ENCODE measurements around the gene SCIMP. TPM values are rescaled to one million over a fixed set of nuclear protein-coding genes. Genes with fewer than 3 reads are reported as not detected.

The SCIMP gene
- polyA plus RNA-seq, 4 donors, result 0.22 to 4.4 (median 3.0) TPM

- Histone ChIP-seq H3K9me3 (ENCODE audit: control insufficient read depth in 2 of 2, insufficient read depth in 1 of 2, low read depth in 1 of 2, low read length in 1 of 2) (peaks cover 0 to 3% of the 10 kb centered on the region in 2 donors), H3K4me3 (ENCODE audit: low read depth in 1 of 3, low read length in 3 of 3) (no peak overlapping the region), H3K27ac (ENCODE audit: low read depth in 1 of 3, low read length in 2 of 3) (no peak overlapping the region), H3K36me3 (ENCODE audit: control insufficient read depth in 3 of 3, insufficient read depth in 2 of 3, low read depth in 1 of 3, low read length in 3 of 3) (no peaks in the 10 kb centered on the region), H3K27me3 (ENCODE audit: control insufficient read depth in 3 of 3, insufficient read depth in 3 of 3, low read length in 3 of 3) (no peaks in the 10 kb centered on the region), H3K4me1 (ENCODE audit: control insufficient read depth in 3 of 3, insufficient read depth in 2 of 3, low read depth in 1 of 3, low read length in 2 of 3) (no peaks in the 10 kb centered on the region)
- DNase-seq (no peak), FAIRE-seq (no peak)
- 89 to 93% (median 90%) methylated on average over 6 of the region's 6 CpGs for WGBS, 3 donors
Observed at GRCh38 chr17:5263441-5263840, 28.8 kb upstream of the SCIMP start.

GRCh38 chr17:5262416-5262991 lies 27.8 kb upstream of the SCIMP start:
- Histone ChIP-seq H3K4me1 (ENCODE audit: control insufficient read depth in 3 of 3, insufficient read depth in 2 of 3, low read depth in 1 of 3, low read length in 2 of 3) (no peaks in the 10 kb centered on the region), H3K36me3 (ENCODE audit: control insufficient read depth in 3 of 3, insufficient read depth in 2 of 3, low read depth in 1 of 3, low read length in 3 of 3) (no peaks in the 10 kb centered on the region)
- WGBS, 3 donors, result 8 to 48% (median 13%) methylated on average over 2 of the region's 2 CpGs

GRCh38 chr17:5260542-5260941 lies 25.9 kb upstream of the SCIMP start:
- H3K36me3 ChIP-seq (ENCODE audit: control insufficient read depth in 3 of 3, insufficient read depth in 2 of 3, low read depth in 1 of 3, low read length in 3 of 3), result no peaks in the 10 kb centered on the region
- FAIRE-seq (no peak), DNase-seq (no peak)
- no peak overlapping the region for H3K4me3 ChIP-seq (ENCODE audit: low read depth in 1 of 3, low read length in 3 of 3)
- 82 to 94% (median 90%) methylated on average over 1 of the region's 1 CpG for WGBS, 3 donors
- no peaks in the 10 kb centered on the region for H3K9me3 ChIP-seq (ENCODE audit: control insufficient read depth in 2 of 2, insufficient read depth in 1 of 2, low read depth in 1 of 2, low read length in 1 of 2)
- H3K27me3 ChIP-seq (ENCODE audit: control insufficient read depth in 3 of 3, insufficient read depth in 3 of 3, low read length in 3 of 3), result no peaks in the 10 kb centered on the region
- H3K4me1 ChIP-seq (ENCODE audit: control insufficient read depth in 3 of 3, insufficient read depth in 2 of 3, low read depth in 1 of 3, low read length in 2 of 3), result no peaks in the 10 kb centered on the region
- H3K27ac ChIP-seq (ENCODE audit: low read depth in 1 of 3, low read length in 2 of 3), result no peak overlapping the region

More at GRCh38 chr17:5262416-5262991, 27.8 kb upstream of the SCIMP start:
- DNase-seq (no peak), FAIRE-seq (no peak)
- H3K4me3 ChIP-seq (ENCODE audit: low read depth in 1 of 3, low read length in 3 of 3), result no peak overlapping the region
- H3K27ac ChIP-seq (ENCODE audit: low read depth in 1 of 3, low read length in 2 of 3), result no peak overlapping the region
- H3K27me3 ChIP-seq (ENCODE audit: control insufficient read depth in 3 of 3, insufficient read depth in 3 of 3, low read length in 3 of 3), result no peaks in the 10 kb centered on the region
- H3K9me3 ChIP-seq (ENCODE audit: control insufficient read depth in 2 of 2, insufficient read depth in 1 of 2, low read depth in 1 of 2, low read length in 1 of 2), result peaks cover 0 to under 1% of the 10 kb centered on the region in 2 donors

GRCh38 chr17:5257124-5257523 lies 22.5 kb upstream of the SCIMP start:
- Histone ChIP-seq H3K36me3 (ENCODE audit: control insufficient read depth in 3 of 3, insufficient read depth in 2 of 3, low read depth in 1 of 3, low read length in 3 of 3) (no peaks in the 10 kb centered on the region), H3K27me3 (ENCODE audit: control insufficient read depth in 3 of 3, insufficient read depth in 3 of 3, low read length in 3 of 3) (no peaks in the 10 kb centered on the region), H3K27ac (ENCODE audit: low read depth in 1 of 3, low read length in 2 of 3) (no peak overlapping the region), H3K4me3 (ENCODE audit: low read depth in 1 of 3, low read length in 3 of 3) (no peak overlapping the region), H3K4me1 (ENCODE audit: control insufficient read depth in 3 of 3, insufficient read depth in 2 of 3, low read depth in 1 of 3, low read length in 2 of 3) (no peaks in the 10 kb centered on the region), H3K9me3 (ENCODE audit: control insufficient read depth in 2 of 2, insufficient read depth in 1 of 2, low read depth in 1 of 2, low read length in 1 of 2) (no peaks in the 10 kb centered on the region)
- FAIRE-seq (no peak), DNase-seq (no peak)
- 89 to 96% (median 94%) methylated on average over 5 of the region's 5 CpGs for WGBS, 3 donors

- Histone ChIP-seq H3K9me3 (ENCODE audit: control insufficient read depth in 2 of 2, insufficient read depth in 1 of 2, low read depth in 1 of 2, low read length in 1 of 2) (no peaks in the 10 kb centered on the region), H3K27ac (ENCODE audit: low read depth in 1 of 3, low read length in 2 of 3) (no peak overlapping the region), H3K4me1 (ENCODE audit: control insufficient read depth in 3 of 3, insufficient read depth in 2 of 3, low read depth in 1 of 3, low read length in 2 of 3) (no peaks in the 10 kb centered on the region), H3K4me3 (ENCODE audit: low read depth in 1 of 3, low read length in 3 of 3) (no peak overlapping the region), H3K36me3 (ENCODE audit: control insufficient read depth in 3 of 3, insufficient read depth in 2 of 3, low read depth in 1 of 3, low read length in 3 of 3) (no peaks in the 10 kb centered on the region), H3K27me3 (ENCODE audit: control insufficient read depth in 3 of 3, insufficient read depth in 3 of 3, low read length in 3 of 3) (no peaks in the 10 kb centered on the region)
- WGBS, 3 donors, result 67 to 84% (median 67%) methylated on average over 5 of the region's 5 CpGs
- DNase-seq (no peak), FAIRE-seq (no peak)
Observed at GRCh38 chr17:5254903-5255521, 20.4 kb upstream of the SCIMP start.

GRCh38 chr17:5254414-5254813 lies 19.8 kb upstream of the SCIMP start:
- no peaks in the 10 kb centered on the region for H3K27me3 ChIP-seq (ENCODE audit: control insufficient read depth in 3 of 3, insufficient read depth in 3 of 3, low read length in 3 of 3)

GRCh38 chr17:5249615-5250014 lies 15.0 kb upstream of the SCIMP start:
- peak; percentile 80 to 82 for DNase-seq
- H3K27ac ChIP-seq (ENCODE audit: low read depth in 1 of 3, low read length in 2 of 3), result no peak overlapping the region
- no peaks in the 10 kb centered on the region for H3K27me3 ChIP-seq (ENCODE audit: control insufficient read depth in 3 of 3, insufficient read depth in 3 of 3, low read length in 3 of 3)
- no peaks in the 10 kb centered on the region for H3K4me1 ChIP-seq (ENCODE audit: control insufficient read depth in 3 of 3, insufficient read depth in 2 of 3, low read depth in 1 of 3, low read length in 2 of 3)
- FAIRE-seq, result no peak
- WGBS, 3 donors, result 0 to 2% (median 0%) methylated on average over 4 of the region's 4 CpGs
- H3K9me3 ChIP-seq (ENCODE audit: control insufficient read depth in 2 of 2, insufficient read depth in 1 of 2, low read depth in 1 of 2, low read length in 1 of 2), result no peaks in the 10 kb centered on the region
- no peaks in the 10 kb centered on the region for H3K36me3 ChIP-seq (ENCODE audit: control insufficient read depth in 3 of 3, insufficient read depth in 2 of 3, low read depth in 1 of 3, low read length in 3 of 3)
- H3K4me3 ChIP-seq (ENCODE audit: low read depth in 1 of 3, low read length in 3 of 3), result no peak overlapping the region

More at GRCh38 chr17:5254414-5254813, 19.8 kb upstream of the SCIMP start:
- no peaks in the 10 kb centered on the region for H3K9me3 ChIP-seq (ENCODE audit: control insufficient read depth in 2 of 2, insufficient read depth in 1 of 2, low read depth in 1 of 2, low read length in 1 of 2)
- H3K4me3 ChIP-seq (ENCODE audit: low read depth in 1 of 3, low read length in 3 of 3), result no peak overlapping the region
- no peak overlapping the region for H3K27ac ChIP-seq (ENCODE audit: low read depth in 1 of 3, low read length in 2 of 3)
- WGBS, 3 donors, result 79 to 84% (median 81%) methylated on average over 7 of the region's 7 CpGs
- H3K36me3 ChIP-seq (ENCODE audit: control insufficient read depth in 3 of 3, insufficient read depth in 2 of 3, low read depth in 1 of 3, low read length in 3 of 3), result no peaks in the 10 kb centered on the region
- H3K4me1 ChIP-seq (ENCODE audit: control insufficient read depth in 3 of 3, insufficient read depth in 2 of 3, low read depth in 1 of 3, low read length in 2 of 3), result no peaks in the 10 kb centered on the region
- DNase-seq (no peak), FAIRE-seq (no peak)

GRCh38 chr17:5248821-5249479 lies 14.3 kb upstream of the SCIMP start:
- Histone ChIP-seq H3K9me3 (ENCODE audit: control insufficient read depth in 2 of 2, insufficient read depth in 1 of 2, low read depth in 1 of 2, low read length in 1 of 2) (no peaks in the 10 kb centered on the region), H3K36me3 (ENCODE audit: control insufficient read depth in 3 of 3, insufficient read depth in 2 of 3, low read depth in 1 of 3, low read length in 3 of 3) (no peaks in the 10 kb centered on the region), H3K27me3 (ENCODE audit: control insufficient read depth in 3 of 3, insufficient read depth in 3 of 3, low read length in 3 of 3) (no peaks in the 10 kb centered on the region), H3K4me1 (ENCODE audit: control insufficient read depth in 3 of 3, insufficient read depth in 2 of 3, low read depth in 1 of 3, low read length in 2 of 3) (no peaks in the 10 kb centered on the region), H3K4me3 (ENCODE audit: low read depth in 1 of 3, low read length in 3 of 3) (no peak overlapping the region), H3K27ac (ENCODE audit: low read depth in 1 of 3, low read length in 2 of 3) (no peak overlapping the region)
- WGBS, 3 donors, result 71 to 76% (median 74%) methylated on average over 22 of the region's 22 CpGs
- no peak for DNase-seq
- no peak for FAIRE-seq

All from small intestine (tissue), 7 donors.